Activated naive CD4-positive, alpha-beta T cell treated with anti-CD3 and anti-CD28 coated beads for 36 hours (primary cell): ENCODE data around the gene CDKN1C. TPM values are rescaled to one million over a fixed set of nuclear protein-coding genes. Genes with fewer than 3 reads are reported as not detected.

ENCODE experiments used
- CTCF ChIA-PET: fragments of 350-600 bp; sonication (Branson Sonifier 250); formaldehyde crosslinking; loops from one replicate; lab custom pipeline; 2021; ENCODE audit warnings: antibody characterized with exemption; lab: Charles Lee
- DNase-seq: peaks from one replicate; pipeline ENCODE4 v3.0.0-alpha.2; 2020
- H3K27ac Mint-ChIP-seq: one replicate; pipeline ENCODE4 v1.8.0; 2021; ENCODE audit warnings: mild to moderate bottlenecking, mixed read lengths
- H3K27me3 Mint-ChIP-seq: one replicate; pipeline ENCODE4 v1.8.0; 2021; ENCODE audit warnings: low read depth, mixed read lengths
- H3K36me3 Mint-ChIP-seq: one replicate; pipeline ENCODE4 v1.8.0; 2021; ENCODE audit warnings: low read depth, mixed read lengths
- H3K4me1 Mint-ChIP-seq: one replicate; pipeline ENCODE4 v1.8.0; 2021; ENCODE audit warnings: low read depth, mixed read lengths
- H3K4me3 Mint-ChIP-seq: one replicate; pipeline ENCODE4 v1.8.0; 2021; ENCODE audit warnings: mild to moderate bottlenecking, moderate library complexity, mixed read lengths
- H3K9me3 Mint-ChIP-seq: one replicate; pipeline ENCODE4 v1.8.0; 2021; ENCODE audit warnings: mixed read lengths
- intact Hi-C: fragments of 100-400 bp; cut with micrococcal nuclease; formaldehyde crosslinking; loops from one replicate; pipeline ENCODE4 v1.15.1; 2023
- total RNA-seq, 2 experiments: library from RNA; stranded (reverse); gene quantifications; one replicate each; pipeline ENCODE4 v1.2.3, GENCODE V29; 2021

Gene CDKN1C
- total RNA-seq, 2 experiments from 2014 or later = 0.17 to 0.26 TPM

DNA sequence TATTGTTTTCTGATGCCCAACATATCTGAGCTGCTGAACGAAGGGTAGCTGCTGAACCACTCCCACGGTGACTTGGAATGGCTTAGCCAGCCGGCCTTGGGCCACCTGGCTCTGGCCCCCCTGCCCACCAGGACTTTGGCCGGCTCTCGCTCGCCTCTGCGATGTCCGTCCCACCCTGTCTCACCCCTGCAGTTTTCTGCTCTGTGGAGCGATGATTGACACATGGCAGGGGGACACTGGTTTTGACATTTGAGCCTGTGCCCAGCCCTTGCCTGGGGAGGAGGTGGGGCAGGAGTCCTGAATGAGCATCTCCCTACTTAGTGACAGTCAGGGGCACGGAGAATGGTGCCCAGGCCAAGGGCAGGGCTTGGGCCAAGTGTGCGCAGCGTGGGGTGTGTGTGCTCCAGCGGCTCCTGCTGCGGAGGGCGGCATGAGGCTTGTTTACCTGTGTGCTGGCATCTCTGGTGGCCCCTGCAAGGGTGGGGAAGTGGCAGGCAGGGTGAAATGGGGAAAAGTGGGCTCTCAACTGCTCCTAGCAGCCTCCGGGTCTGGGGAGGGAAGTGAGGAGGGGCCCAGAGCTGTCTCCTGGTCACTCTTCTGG is 15.7 kb upstream of the CDKN1C start:
- H3K27me3 Mint-ChIP-seq = no peaks in the 10 kb centered on the region
- CTCF ChIA-PET = interaction anchor here (0.9 kb wide), 1 partner anchor 368 kb away, joined by 3 read pairs; no protein-coding TSS in a partner anchor
- DNase-seq = no peak
- H3K4me1 Mint-ChIP-seq = peaks cover 33% of the 10 kb centered on the region
- peaks cover 10% of the 10 kb centered on the region for H3K36me3 Mint-ChIP-seq
- peak overlapping the region; percentile 72 for H3K4me3 Mint-ChIP-seq
- intact Hi-C loops = loop anchor here (5.0 kb wide), 2 partner anchors 156 to 599 kb away; partner anchors contain the start of genes C11orf21, CARS1 and TSPAN32
- peaks cover 4% of the 10 kb centered on the region for H3K9me3 Mint-ChIP-seq
- peak overlapping the region; percentile 46 for H3K27ac Mint-ChIP-seq

- intact Hi-C loops = no loop called here
- peaks cover 2% of the 10 kb centered on the region for H3K36me3 Mint-ChIP-seq
- CTCF ChIA-PET = interaction anchor here (0.9 kb wide), 1 partner anchor 11 kb away, joined by 4 read pairs; no protein-coding TSS in a partner anchor
- no peaks in the 10 kb centered on the region for H3K27me3 Mint-ChIP-seq
- H3K4me1 Mint-ChIP-seq = peaks cover 33% of the 10 kb centered on the region
- no peak overlapping the region for H3K27ac Mint-ChIP-seq
- H3K9me3 Mint-ChIP-seq = no peaks in the 10 kb centered on the region
- no peak overlapping the region for H3K4me3 Mint-ChIP-seq
- no peak for DNase-seq
Observed at GRCh38 chr11:2899080-2899783, 13.7 kb upstream of the CDKN1C start.

DNA sequence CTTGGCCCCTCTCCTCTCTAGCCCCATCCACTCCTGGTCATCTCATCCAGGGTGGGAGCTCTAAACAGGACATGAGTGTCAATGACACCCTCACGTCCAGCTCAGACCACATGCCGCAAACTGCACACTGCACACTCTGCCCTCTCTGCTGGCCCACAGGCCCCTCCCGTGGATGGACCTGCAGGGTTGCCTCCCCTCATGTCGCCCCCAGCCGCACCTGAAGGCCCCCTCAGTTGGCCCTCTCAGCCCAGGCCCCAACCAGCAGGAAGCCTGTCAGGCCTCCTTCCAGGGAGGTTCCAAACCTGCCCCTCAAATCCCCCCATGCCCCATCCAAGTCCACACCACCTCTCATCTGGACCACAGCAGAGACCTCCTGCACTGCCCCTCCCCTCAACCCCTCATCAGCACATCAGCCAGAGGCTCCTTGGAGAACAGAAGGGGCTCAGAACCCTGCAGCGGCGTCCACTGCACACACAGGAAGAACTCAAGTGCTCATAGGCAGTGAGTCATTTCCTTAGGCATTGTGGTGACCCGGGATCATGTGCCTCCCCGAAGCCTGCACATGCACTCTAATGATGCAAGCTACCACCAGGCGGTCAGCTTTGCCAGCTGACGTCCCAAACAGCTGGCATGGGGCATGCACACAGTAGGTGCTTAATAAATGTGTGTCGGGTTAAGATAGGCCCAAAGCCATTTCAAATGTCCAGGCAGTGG is 12.9 kb upstream of the CDKN1C start:
- intact Hi-C loops = no loop called here
- CTCF ChIA-PET = interaction anchor here (0.9 kb wide), 1 partner anchor 11 kb away, joined by 4 read pairs; no protein-coding TSS in a partner anchor
- no peaks in the 10 kb centered on the region for H3K9me3 Mint-ChIP-seq
- peak; percentile 74 for DNase-seq
- H3K27me3 Mint-ChIP-seq = no peaks in the 10 kb centered on the region
- H3K4me3 Mint-ChIP-seq = peak overlapping the region; percentile 38
- peak overlapping the region; percentile 73 for H3K27ac Mint-ChIP-seq
- H3K4me1 Mint-ChIP-seq = peaks cover 31% of the 10 kb centered on the region
- peaks cover 2% of the 10 kb centered on the region for H3K36me3 Mint-ChIP-seq

DNA sequence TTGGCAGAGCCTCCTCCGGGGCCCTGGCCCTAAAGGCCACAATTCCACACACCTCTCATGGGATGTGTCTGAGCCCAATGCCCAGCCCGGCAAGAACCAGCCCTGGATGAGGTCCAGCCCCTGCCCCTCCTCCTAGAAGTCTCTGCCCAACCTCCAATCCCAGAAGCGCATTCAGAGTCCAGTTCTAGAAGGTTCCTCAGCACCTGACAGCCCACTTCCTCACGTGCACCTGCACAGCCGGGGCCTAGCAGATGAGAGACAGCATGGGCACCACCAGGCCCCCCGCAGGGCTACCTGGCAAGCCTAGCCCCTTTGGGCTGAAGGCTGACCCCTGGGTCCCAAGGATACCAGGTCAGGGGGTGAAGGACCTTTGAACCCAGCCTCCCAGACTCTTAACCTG is 11.5 kb upstream of the CDKN1C start:
- Mint-ChIP-seq H3K27ac (no peak overlapping the region), H3K4me3 (no peak overlapping the region), H3K36me3 (peaks cover 2% of the 10 kb centered on the region), H3K4me1 (peaks cover 35% of the 10 kb centered on the region), H3K27me3 (no peaks in the 10 kb centered on the region), H3K9me3 (no peaks in the 10 kb centered on the region)
- CTCF ChIA-PET = no interaction called here
- no peak for DNase-seq
- intact Hi-C loops = no loop called here

DNA sequence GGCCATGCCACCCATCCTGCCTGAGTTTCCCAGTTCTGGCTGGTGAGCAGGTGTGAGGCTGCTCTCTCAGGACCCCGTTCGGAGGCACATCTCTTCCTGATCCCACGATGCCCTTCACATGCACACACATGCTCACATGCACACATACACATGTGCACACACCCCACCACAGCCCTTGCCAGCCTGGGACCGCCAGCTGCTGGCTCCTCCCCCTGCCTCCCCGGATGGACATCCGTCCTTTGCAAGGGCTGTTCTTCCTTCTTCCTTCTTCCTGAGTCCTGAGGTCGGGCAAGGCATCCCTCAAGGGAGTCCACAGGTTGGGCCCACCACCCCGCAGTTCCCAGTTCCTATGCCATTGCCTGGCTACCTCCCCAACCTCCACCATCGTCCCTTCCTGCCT is 10.5 kb upstream of the CDKN1C start:
- intact Hi-C loops = no loop called here
- Mint-ChIP-seq H3K36me3 (peaks cover 2% of the 10 kb centered on the region), H3K4me1 (peaks cover 45% of the 10 kb centered on the region), H3K9me3 (no peaks in the 10 kb centered on the region), H3K4me3 (no peak overlapping the region), H3K27me3 (no peaks in the 10 kb centered on the region), H3K27ac (no peak overlapping the region)
- DNase-seq = no peak
- CTCF ChIA-PET = interaction anchor here (0.6 kb wide), 1 partner anchor 67 kb away, joined by 3 read pairs; no protein-coding TSS in a partner anchor

DNA sequence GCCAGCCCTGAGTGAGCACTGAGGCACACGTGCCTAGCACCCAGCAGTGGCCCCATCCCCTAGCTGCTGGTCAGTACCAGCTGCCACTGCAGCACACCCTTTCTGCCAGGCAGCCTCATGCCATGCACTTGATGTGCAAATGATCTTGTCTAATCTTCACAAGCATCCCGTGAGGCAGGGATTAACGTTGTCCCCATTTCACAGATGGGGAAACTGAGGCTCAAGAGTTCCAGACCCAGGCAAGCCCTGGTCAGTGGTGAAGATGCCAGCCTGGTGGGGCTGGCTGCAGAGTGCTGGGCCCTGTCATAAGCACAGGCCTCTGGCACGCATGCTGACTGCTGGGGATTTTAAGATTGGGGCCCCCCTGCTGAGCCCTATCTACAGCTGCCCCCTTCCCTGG is 8.4 kb upstream of the CDKN1C start:
- H3K36me3 Mint-ChIP-seq = no peaks in the 10 kb centered on the region
- H3K4me1 Mint-ChIP-seq = peaks cover 29% of the 10 kb centered on the region
- no peaks in the 10 kb centered on the region for H3K27me3 Mint-ChIP-seq
- CTCF ChIA-PET = interaction anchor here (0.8 to 11.3 kb wide), 3 partner anchors 36 to 360 kb away, joined by 3 to 280 read pairs (median 8); no protein-coding TSS in a partner anchor
- DNase-seq = no peak
- no peaks in the 10 kb centered on the region for H3K9me3 Mint-ChIP-seq
- no peak overlapping the region for H3K27ac Mint-ChIP-seq
- H3K4me3 Mint-ChIP-seq = peak overlapping the region; percentile 39
- intact Hi-C loops = loop anchor here (2.0 kb wide), 1 partner anchor 447 kb away; no protein-coding TSS in a partner anchor

DNA sequence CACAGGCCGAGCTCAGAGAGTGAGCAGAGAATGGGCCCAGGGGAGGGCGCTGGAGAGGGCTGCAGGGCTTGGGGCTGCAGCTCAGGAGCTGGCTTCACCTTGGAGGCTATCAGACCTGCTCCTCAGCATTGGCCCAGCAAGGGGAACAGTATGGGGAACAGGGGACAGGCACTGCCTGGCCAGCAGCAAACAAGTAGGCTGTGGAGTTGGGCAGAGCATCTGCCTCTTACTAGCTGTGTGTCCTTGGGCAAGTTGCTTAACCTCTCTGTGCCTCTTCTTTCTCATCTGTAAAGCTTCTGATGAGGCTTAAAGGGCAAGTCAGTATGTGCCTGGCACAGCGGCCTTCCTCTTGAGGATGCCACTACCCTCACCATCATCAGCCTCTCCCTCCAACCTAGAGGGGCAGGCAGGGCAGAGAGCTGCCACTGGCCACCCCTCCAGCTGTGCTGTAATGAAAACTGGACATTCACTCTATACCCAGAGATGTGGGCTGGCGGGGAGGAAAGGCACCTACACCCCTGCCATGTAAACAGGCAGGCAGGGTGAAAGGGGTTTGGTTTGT is 7.5 kb upstream of the CDKN1C start:
- no peaks in the 10 kb centered on the region for H3K27me3 Mint-ChIP-seq
- CTCF ChIA-PET = interaction anchor here (0.5 to 11.3 kb wide), 13 partner anchors 10 to 386 kb away, joined by 3 to 280 read pairs (median 4); partner anchors contain the start of gene PHLDA2

DNA sequence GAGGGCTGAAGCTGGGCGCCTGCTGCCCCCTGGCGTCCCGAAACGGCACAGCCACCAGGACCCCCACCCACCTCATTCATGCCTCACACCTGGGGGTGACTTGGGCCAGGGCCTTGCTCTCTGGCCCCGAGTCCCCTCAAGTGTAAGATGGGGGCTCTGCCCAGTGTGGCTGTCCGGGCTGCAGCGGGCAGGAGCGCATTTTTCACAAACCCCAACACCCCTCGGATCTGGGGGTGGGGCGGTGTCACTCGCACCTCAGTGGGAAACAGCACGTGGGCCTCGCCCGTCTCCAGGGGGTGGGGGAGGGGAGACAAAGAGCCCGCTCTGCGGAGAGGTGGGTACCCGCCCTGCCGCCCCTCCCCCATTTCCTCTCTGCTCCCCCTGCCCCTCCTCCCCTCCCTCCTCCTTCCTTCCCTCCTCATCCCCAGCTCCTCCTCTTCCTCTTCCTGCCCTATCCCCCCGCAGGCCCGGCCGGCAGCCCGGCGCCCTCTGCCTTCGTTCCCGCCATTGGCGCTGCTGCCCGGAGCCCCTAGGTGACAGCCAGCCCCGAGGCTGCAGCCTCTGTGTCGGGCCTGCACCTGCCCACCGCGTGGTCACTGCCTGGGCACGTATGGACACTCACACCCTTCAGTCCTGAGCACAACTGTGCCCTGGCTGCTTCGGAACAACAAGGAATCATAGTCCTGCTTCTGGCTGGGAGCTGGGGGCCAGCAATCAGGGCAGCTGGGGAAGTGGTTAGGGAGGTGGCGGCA is 6.8 kb upstream of the CDKN1C start:
- H3K9me3 Mint-ChIP-seq = no peaks in the 10 kb centered on the region
- peak overlapping the region; percentile 84 for H3K4me3 Mint-ChIP-seq
- intact Hi-C loops = loop anchor here (1.0 to 2.0 kb wide), 6 partner anchors 10 to 492 kb away; partner anchors contain the start of gene TSSC4
- H3K36me3 Mint-ChIP-seq = no peaks in the 10 kb centered on the region
- CTCF ChIA-PET = interaction anchor here (0.5 to 11.3 kb wide), 14 partner anchors 9 to 386 kb away, joined by 3 to 280 read pairs (median 4); partner anchors contain the start of gene PHLDA2
- H3K4me1 Mint-ChIP-seq = peaks cover 16% of the 10 kb centered on the region
- H3K27me3 Mint-ChIP-seq = no peaks in the 10 kb centered on the region
- peak; percentile 79 for DNase-seq
- peak overlapping the region; percentile 80 for H3K27ac Mint-ChIP-seq

More for the DNA sequence above, 7.5 kb upstream of the CDKN1C start:
- no peaks in the 10 kb centered on the region for H3K9me3 Mint-ChIP-seq
- intact Hi-C loops = loop anchor here (1.0 to 2.0 kb wide), 6 partner anchors 9 to 493 kb away; partner anchors contain the start of gene TSSC4
- no peaks in the 10 kb centered on the region for H3K36me3 Mint-ChIP-seq
- H3K4me1 Mint-ChIP-seq = peaks cover 20% of the 10 kb centered on the region
- H3K27ac Mint-ChIP-seq = peak overlapping the region; percentile 53
- H3K4me3 Mint-ChIP-seq = peak overlapping the region; percentile 84
- peak; percentile 67 for DNase-seq

DNA sequence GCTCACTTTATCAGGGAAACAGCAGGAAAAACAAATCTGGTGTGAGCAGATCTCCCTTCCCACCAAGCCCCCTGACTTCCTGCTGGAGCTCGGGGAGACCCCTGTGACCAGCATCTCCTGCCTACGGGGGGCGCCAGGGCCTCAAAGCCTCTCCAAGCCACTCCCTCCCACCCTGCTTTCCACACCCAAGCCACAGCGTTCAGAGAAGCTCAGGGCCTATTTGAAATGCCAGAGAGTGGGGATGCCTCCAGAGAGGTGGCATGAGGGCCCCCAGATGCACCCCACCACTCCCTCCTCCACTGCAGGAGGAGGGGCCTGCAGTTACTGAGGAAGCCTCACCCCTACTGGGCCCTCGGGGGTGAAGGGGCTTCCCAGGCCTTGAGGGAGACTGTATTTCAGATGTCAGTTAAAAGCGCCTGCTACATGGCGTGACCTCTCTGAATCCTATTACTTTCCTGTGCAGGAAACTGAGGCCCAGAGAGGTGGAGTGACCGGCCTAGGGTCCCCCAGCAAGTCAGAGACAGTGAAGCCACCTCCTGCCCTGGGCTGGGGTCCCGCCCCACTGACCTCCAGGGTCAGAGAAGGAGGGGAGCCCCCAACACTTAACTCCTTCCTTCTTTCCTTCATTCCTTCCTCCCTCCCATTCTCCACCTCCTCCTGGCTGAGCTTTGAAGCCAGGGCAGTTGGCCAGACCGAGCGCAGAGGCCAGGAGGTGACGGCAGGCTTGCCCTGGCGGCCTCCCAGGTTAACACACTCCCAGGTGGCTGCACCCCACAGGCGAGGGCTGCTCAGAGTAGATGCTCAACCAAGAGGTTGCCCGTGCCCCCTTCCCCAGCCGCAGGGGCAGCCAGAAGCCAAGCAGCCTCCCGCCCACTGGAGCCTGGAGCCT is 6.0 kb upstream of the CDKN1C start:
- CTCF ChIA-PET = interaction anchor here (0.5 to 11.3 kb wide), 13 partner anchors 8 to 590 kb away, joined by 3 to 280 read pairs (median 5); partner anchors contain the start of genes C11orf21, PHLDA2 and TSPAN32

DNA sequence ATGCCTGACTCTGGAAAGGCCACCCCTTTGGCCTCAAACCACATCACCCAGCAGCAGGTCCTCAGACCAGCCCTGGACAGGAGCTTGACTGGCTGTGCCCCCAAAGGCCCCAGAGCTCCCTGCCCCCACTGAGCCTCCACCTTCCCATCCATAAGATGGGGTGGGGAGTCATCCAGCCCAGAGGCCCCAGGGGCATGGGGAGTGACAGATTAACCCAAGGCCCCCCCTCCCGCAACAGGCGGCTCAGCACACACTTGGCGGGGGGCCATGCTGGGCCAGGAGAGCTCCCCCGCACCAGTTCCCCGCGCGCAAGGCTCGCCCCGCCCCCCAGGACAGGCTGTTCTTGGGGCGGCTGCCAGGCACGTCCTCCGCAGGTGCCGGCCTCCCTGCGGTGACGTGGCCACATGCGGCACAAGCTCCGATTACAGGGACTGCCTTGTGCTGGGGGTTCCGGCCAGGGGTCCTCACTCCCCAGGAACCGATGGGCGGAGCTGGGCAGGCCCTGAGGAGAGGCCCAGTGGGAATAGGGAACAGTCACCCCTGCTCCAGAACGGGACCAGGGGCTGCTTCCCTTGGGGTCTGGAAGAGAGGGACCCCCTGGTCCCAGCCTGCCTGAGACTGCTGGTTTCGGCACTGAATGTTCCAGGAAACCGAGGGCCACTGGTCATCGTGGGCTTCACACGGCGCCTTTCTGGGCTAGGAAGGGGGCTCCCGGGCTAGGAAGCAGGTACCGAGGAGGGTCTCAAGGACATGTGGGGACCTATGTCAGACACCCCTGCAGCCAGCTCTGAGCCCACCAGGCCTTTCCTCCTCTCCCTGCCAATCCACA is 5.1 kb upstream of the CDKN1C start:
- intact Hi-C loops = no loop called here
- Mint-ChIP-seq H3K36me3 (no peaks in the 10 kb centered on the region), H3K9me3 (no peaks in the 10 kb centered on the region), H3K27ac (no peak overlapping the region), H3K27me3 (no peaks in the 10 kb centered on the region), H3K4me3 (no peak overlapping the region), H3K4me1 (peaks cover 16% of the 10 kb centered on the region)
- no peak for DNase-seq
- CTCF ChIA-PET = interaction anchor here (1.0 to 11.3 kb wide), 6 partner anchors 12 to 586 kb away, joined by 3 to 280 read pairs (median 6); partner anchors contain the start of gene PHLDA2

More for the DNA sequence above, 6.0 kb upstream of the CDKN1C start:
- intact Hi-C loops = loop anchor here (1.0 to 2.0 kb wide), 6 partner anchors 11 to 491 kb away; partner anchors contain the start of gene TSSC4
- Mint-ChIP-seq H3K4me3 (peak overlapping the region; percentile 84), H3K4me1 (peaks cover 16% of the 10 kb centered on the region), H3K36me3 (no peaks in the 10 kb centered on the region), H3K27ac (peak overlapping the region; percentile 80), H3K27me3 (no peaks in the 10 kb centered on the region), H3K9me3 (no peaks in the 10 kb centered on the region)
- no peak for DNase-seq
